Upper lobe of right lung (tissue), 1 donor: ENCODE data around the gene TMEM161A. TPM values are rescaled to one million over a fixed set of nuclear protein-coding genes. Genes with fewer than 3 reads are reported as not detected.

Experiments used
- ATAC-seq: fragments of 200-7000 bp; cut with Tn5 transposase; one replicate; pipeline ENCODE4 v1.9.1; 2020; ENCODE audit warnings: mild to moderate bottlenecking, moderate library complexity
- DNase-seq: peaks from one replicate; pipeline ENCODE4 v3.0.0-alpha.2; 2020
- H3K27ac ChIP-seq: fragments of 200-600 bp; one replicate; pipeline ENCODE4 v1.8.0; 2022
- H3K27me3 ChIP-seq: fragments of 200-600 bp; one replicate; pipeline ENCODE4 v1.8.0; 2022; ENCODE audit warnings: mild to moderate bottlenecking
- H3K36me3 ChIP-seq: fragments of 200-600 bp; one replicate; pipeline ENCODE4 v1.8.0; 2022
- H3K4me1 ChIP-seq: fragments of 200-600 bp; one replicate; pipeline ENCODE4 v1.8.0; 2022
- H3K4me3 ChIP-seq: fragments of 200-600 bp; one replicate; pipeline ENCODE4 v1.8.0; 2022; ENCODE audit warnings: mild to moderate bottlenecking
- H3K9me3 ChIP-seq: fragments of 200-600 bp; one replicate; pipeline ENCODE4 v1.8.0; 2022
- intact Hi-C: fragments of 100-400 bp; cut with DNase I; formaldehyde crosslinking; loops from one replicate; pipeline ENCODE4 v1.11.0; 2022
- total RNA-seq: library from RNA; stranded (reverse); fragmentation: NEBNext Ultra II Directional; extraction: Animal tissue kit (Norgen Biotek cat#: 25700); gene quantifications from one replicate; pipeline ENCODE4 v1.2.1, GENCODE V29; 2021
- TF ChIP-seq, protein P1 (sequence below): fragments of 200-600 bp; IDR thresholded peaks from one replicate; pipeline ENCODE4 v1.8.0; 2022; ENCODE audit warnings: antibody characterized with exemption
- donor health status: DM: no; HTN: yes; CAD: no; lungs with severe emphysema.

The TMEM161A gene
- total RNA-seq, 1 donor from 2014 or later: 31.0 TPM

DNA sequence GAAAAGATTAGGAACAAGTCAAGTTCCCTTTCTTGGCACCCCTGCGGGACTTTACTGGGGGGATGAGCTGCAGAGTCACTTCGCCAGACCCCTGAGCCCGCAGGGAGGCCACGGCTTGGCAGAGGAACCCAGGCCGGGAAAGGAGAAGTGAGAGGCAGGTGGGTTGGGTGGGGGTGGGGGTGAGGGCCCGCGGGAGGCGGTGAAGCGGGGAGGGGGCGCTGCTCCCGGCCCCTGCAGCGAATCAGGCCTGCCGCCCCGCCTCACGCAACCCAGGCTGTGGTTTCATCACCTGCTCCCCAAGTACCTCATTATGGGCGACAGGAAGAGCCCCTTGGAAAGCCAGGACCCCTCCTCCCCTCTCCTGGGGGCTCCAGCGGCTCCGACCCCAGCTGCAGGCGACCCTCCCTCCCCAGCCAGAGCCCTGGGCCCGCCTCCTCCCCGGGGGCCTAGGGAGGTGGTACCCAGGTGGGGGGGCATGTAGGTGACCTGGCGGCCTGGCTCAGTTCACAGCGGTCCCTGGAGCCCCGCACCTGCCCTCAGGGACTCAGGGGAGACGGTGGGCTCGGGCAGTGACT lies 22.3 kb upstream of the TMEM161A start:
- H3K4me3 ChIP-seq: no peak overlapping the region
- ATAC-seq (no peak), DNase-seq (no peak)
- no peaks in the 10 kb centered on the region for H3K27me3 ChIP-seq
- TF ChIP-seq, protein P1, sequence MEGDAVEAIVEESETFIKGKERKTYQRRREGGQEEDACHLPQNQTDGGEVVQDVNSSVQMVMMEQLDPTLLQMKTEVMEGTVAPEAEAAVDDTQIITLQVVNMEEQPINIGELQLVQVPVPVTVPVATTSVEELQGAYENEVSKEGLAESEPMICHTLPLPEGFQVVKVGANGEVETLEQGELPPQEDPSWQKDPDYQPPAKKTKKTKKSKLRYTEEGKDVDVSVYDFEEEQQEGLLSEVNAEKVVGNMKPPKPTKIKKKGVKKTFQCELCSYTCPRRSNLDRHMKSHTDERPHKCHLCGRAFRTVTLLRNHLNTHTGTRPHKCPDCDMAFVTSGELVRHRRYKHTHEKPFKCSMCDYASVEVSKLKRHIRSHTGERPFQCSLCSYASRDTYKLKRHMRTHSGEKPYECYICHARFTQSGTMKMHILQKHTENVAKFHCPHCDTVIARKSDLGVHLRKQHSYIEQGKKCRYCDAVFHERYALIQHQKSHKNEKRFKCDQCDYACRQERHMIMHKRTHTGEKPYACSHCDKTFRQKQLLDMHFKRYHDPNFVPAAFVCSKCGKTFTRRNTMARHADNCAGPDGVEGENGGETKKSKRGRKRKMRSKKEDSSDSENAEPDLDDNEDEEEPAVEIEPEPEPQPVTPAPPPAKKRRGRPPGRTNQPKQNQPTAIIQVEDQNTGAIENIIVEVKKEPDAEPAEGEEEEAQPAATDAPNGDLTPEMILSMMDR: no peak
- no peaks in the 10 kb centered on the region for H3K36me3 ChIP-seq
- H3K4me1 ChIP-seq: no peaks in the 10 kb centered on the region
- intact Hi-C loops: no loop called here
- H3K27ac ChIP-seq: no peak overlapping the region
- no peaks in the 10 kb centered on the region for H3K9me3 ChIP-seq

DNA sequence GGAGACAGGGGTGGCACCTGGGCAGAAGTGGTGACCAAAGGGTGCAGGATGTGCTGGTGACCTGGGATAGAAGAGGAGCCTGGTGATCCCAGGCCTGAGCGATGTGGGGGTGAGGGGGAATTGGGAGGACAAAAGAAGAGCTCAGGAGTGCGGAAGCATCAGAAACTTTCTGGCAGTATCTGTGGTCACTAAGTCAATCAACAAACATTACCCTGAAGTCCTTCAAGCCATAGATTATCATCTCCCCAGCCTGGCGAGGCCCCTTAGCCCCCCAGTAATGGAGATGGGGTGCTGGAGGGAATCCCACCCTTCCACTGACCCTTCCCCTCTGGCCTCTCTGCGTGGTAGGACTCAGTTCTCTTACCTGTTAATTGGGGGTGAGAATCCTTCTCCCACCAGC lies 21.3 kb upstream of the TMEM161A start:
- H3K4me1 ChIP-seq: no peaks in the 10 kb centered on the region
- H3K36me3 ChIP-seq: no peaks in the 10 kb centered on the region
- no peaks in the 10 kb centered on the region for H3K9me3 ChIP-seq
- no peaks in the 10 kb centered on the region for H3K27me3 ChIP-seq
- DNase-seq (no peak), ATAC-seq (no peak)
- intact Hi-C loops: no loop called here
- TF ChIP-seq, protein P1: no peak
- H3K4me3 ChIP-seq: no peak overlapping the region
- no peak overlapping the region for H3K27ac ChIP-seq

- ATAC-seq (no peak), DNase-seq (no peak)
- intact Hi-C loops: no loop called here
- Histone ChIP-seq H3K27me3 (no peaks in the 10 kb centered on the region), H3K9me3 (no peaks in the 10 kb centered on the region), H3K4me3 (no peak overlapping the region), H3K4me1 (no peaks in the 10 kb centered on the region), H3K36me3 (no peaks in the 10 kb centered on the region), H3K27ac (no peak overlapping the region)
- TF ChIP-seq, protein P1: no peak
Observed at GRCh38 chr19:19157808-19158207, 19.5 kb upstream of the TMEM161A start.

DNA sequence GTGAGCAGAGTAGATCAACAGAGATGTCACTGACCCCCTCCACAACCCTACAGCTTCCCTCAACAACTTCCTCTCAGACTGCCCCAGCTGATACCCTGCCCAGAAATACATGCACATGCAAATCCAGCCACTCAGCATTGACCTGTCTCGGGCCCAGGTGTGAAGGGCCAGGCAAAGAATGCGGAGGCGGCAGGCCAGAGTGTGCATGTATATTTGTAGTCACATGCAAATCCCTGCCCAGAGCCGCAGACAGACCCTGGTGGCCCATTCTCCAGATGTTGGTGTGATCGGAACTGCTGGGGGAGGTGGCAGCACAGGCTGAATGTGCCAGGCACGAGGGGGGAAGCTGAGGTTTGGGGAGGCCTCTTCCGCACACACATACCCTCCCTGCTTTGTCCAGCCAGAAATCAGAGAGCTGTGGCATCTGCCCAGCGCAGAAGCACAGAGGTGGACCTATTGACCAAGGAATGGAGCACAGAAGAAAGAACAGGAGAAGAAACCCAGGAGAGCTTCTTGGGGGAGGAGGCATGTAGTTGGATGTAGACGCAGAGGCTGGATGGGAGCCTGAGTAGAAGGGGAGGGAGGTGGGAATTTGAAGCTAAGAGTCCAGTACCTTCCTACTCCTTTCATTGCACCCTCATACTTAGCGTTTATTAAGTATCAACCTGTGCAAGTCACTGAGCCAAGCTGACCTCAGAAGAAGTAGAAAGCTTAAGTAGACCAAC lies 17.4 kb upstream of the TMEM161A start:
- TF ChIP-seq, protein P1: no peak
- ATAC-seq (no peak), DNase-seq (no peak)
- intact Hi-C loops: no loop called here
- Histone ChIP-seq H3K4me1 (no peaks in the 10 kb centered on the region), H3K27me3 (no peaks in the 10 kb centered on the region), H3K9me3 (no peaks in the 10 kb centered on the region), H3K27ac (no peak overlapping the region), H3K4me3 (no peak overlapping the region), H3K36me3 (no peaks in the 10 kb centered on the region)

DNA sequence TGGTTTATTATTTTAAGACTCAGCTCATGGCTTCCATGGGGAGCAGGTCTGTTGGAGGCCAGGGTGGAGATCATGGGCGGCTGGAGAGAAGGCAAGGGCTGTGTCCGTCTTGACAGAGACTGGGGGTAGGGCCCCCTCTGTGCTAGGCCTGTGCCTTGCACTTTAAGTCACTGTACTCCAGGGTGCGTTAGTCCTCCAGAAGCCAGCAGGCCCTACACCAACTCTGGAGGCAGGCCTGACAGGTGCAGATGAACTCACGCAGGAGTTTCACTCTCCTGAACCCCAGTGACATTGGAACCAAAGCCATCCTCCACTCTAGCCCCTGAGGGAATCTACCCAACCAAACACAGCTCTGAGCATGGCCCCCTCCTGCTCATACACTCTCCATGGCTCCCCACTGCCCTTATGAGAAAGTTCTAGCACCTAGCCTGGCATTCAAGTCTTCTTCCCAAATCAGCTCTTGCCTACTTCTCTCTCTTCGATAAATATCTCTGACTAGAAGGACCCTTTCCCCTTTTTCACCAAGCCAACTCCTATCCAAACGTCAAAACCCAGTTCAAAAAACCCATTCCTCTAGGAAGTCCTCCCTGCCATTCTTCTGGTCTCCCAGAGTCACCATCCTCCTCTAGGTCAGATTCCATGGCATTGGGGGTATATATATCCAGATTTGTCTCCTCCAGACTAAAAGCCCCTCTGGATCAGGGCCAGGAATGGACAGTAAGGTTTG lies 16.7 kb upstream of the TMEM161A start:
- Histone ChIP-seq H3K9me3 (no peaks in the 10 kb centered on the region), H3K27me3 (no peaks in the 10 kb centered on the region), H3K36me3 (no peaks in the 10 kb centered on the region), H3K4me1 (no peaks in the 10 kb centered on the region), H3K4me3 (no peak overlapping the region), H3K27ac (no peak overlapping the region)
- no peak for DNase-seq
- no peak for ATAC-seq
- intact Hi-C loops: no loop called here
- TF ChIP-seq, protein P1: no peak
